K562 (cell line): ENCODE data around the gene NMB. TPM values are rescaled to one million over a fixed set of nuclear protein-coding genes. Genes with fewer than 3 reads are reported as not detected.

Experiments used
- ATF4 ChIP-seq: fragments of 450-650 bp; formaldehyde crosslinking; IDR thresholded peaks from 2 replicates; pipeline ENCODE4 v1.4.0; 2022; ENCODE audit warnings: mild to moderate bottlenecking, moderate library complexity
- CBFA2T3 ChIP-seq: fragments of 450-650 bp; IDR thresholded peaks from 2 replicates; pipeline ENCODE4 v1.6.1; 2017
- CREB3L1 ChIP-seq: fragments of 450-650 bp; IDR thresholded peaks from 2 replicates; pipeline ENCODE4 v1.6.1; 2014; ENCODE audit warnings: low read depth, mild to moderate bottlenecking, moderate library complexity, borderline replicate concordance
- CTCF ChIP-seq, 3 experiments: IDR thresholded peaks in 2 of 3; conservative IDR thresholded peaks in 1 of 3; 2 replicates each; pipeline ENCODE4 v1.5.1; 2011 to 2012; ENCODE audit warnings: low read length in 3 of 3, mild to moderate bottlenecking in 3 of 3, control low read depth in 2 of 3, improper control_type of control experiment in 1 of 3, inconsistent platforms in 1 of 3, low read depth in 1 of 3, mixed read lengths in 1 of 3, moderate library complexity in 1 of 3; ENCODE audit not compliant: insufficient read depth in 2 of 3
- E2F1 ChIP-seq: sonication (generic); formaldehyde crosslinking; IDR thresholded peaks from 2 replicates; pipeline ENCODE4 v1.8.1; 2023; ENCODE audit warnings: mild to moderate bottlenecking, missing genetic modification reagents, moderate library complexity
- HMGXB4 ChIP-seq: sonication (generic); formaldehyde crosslinking; IDR thresholded peaks from 2 replicates; pipeline ENCODE4 v1.8.1; 2023; ENCODE audit warnings: mild to moderate bottlenecking, missing genetic modification reagents
- HNRNPK ChIP-seq: fragments of 200-400 bp; formaldehyde crosslinking; IDR thresholded peaks from one replicate; pipeline ENCODE4 v1.6.1; 2018; ENCODE audit warnings: mild to moderate bottlenecking, low read depth, low read length; ENCODE audit not compliant: poor library complexity, severe bottlenecking
- JUND ChIP-seq, 2 experiments: IDR thresholded peaks; 2 replicates in 1 of 2; 3 replicates in 1 of 2; pipeline ENCODE4 v1.6.1; 2011; ENCODE audit warnings: borderline replicate concordance in 2 of 2, low read depth in 2 of 2, low read length in 2 of 2, improper control_type of control experiment in 1 of 2, missing biosample characterization in 1 of 2, missing genetic modification characterization in 1 of 2, missing genetic modification reagents in 1 of 2
- MCM2 ChIP-seq: fragments of 450-650 bp; IDR thresholded peaks from 2 replicates; pipeline ENCODE4 v1.6.1; 2017; ENCODE audit warnings: low read depth, mild to moderate bottlenecking
- NCOA6 ChIP-seq: fragments of 450-650 bp; IDR thresholded peaks from 2 replicates; pipeline ENCODE4 v1.6.1; 2017; ENCODE audit warnings: mild to moderate bottlenecking
- NCOR1 ChIP-seq: fragments of 450-650 bp; IDR thresholded peaks from 2 replicates; pipeline ENCODE4 v1.6.1; 2016; ENCODE audit warnings: mild to moderate bottlenecking, moderate library complexity
- NEUROD1 ChIP-seq: fragments of 150-350 bp; IDR thresholded peaks from 2 replicates; pipeline ENCODE4 v1.6.1; 2014; ENCODE audit warnings: borderline replicate concordance, low read length, low read depth; ENCODE audit not compliant: partially characterized antibody
- RUNX1 ChIP-seq: sonication (generic); IDR thresholded peaks from 2 replicates; pipeline ENCODE4 v1.6.1; 2016; ENCODE audit warnings: antibody characterized with exemption, low read depth
- SMARCA4 ChIP-seq: fragments of 450-650 bp; IDR thresholded peaks from 2 replicates; pipeline ENCODE4 v1.6.1; 2016
- SNRNP70 ChIP-seq: fragments of 200-400 bp; formaldehyde crosslinking; optimal IDR thresholded peaks from 2 replicates; pipeline ENCODE3; 2017; ENCODE audit warnings: low read depth, low read length
- SP2 ChIP-seq: IDR thresholded peaks from 2 replicates; pipeline ENCODE4 v1.6.1; 2011; ENCODE audit warnings: mild to moderate bottlenecking, low read depth, low read length, moderate library complexity; ENCODE audit not compliant: poor library complexity, severe bottlenecking; ENCODE audit errors: extremely low read depth
- TCF3 ChIP-seq: sonication (generic); formaldehyde crosslinking; IDR thresholded peaks from 2 replicates; pipeline ENCODE4 v1.4.0; 2020; ENCODE audit warnings: mild to moderate bottlenecking, missing genetic modification reagents
- ZEB2 ChIP-seq: fragments of 450-650 bp; IDR thresholded peaks from 2 replicates; pipeline ENCODE4 v1.6.1; 2016
- ZNF217 ChIP-seq: sonication (generic); formaldehyde crosslinking; IDR thresholded peaks from 2 replicates; pipeline ENCODE4 v1.8.0; 2022; ENCODE audit warnings: mild to moderate bottlenecking, missing genetic modification reagents
- ZNF511 ChIP-seq: sonication (generic); formaldehyde crosslinking; IDR thresholded peaks from 2 replicates; pipeline ENCODE4 v1.8.0; 2022; ENCODE audit warnings: mild to moderate bottlenecking, missing genetic modification reagents
- ZNF76 ChIP-seq: fragments of 250-450 bp; sonication (Bioruptor Pico); IDR thresholded peaks from 2 replicates; pipeline ENCODE4 v1.4.0; 2020; ENCODE audit warnings: mild to moderate bottlenecking, moderate library complexity, borderline replicate concordance
- polyA plus RNA-seq, 8 experiments: library from polyadenylated mRNA; depleted of rRNA in 4 of 8; stranded (reverse) in 5 of 8; unstranded in 3 of 8; fragments of >200 nt; fragmentation: Nextera tagmentation in 2 of 8; fragmentation: Illumina TruSeq in 1 of 8; extraction: Ambion mirVana in 2 of 8; extraction: Trizol in 1 of 8; gene quantifications; 2 replicates each; pipeline versions ENCODE4 v1.2.1 to v1.2.3, GENCODE V29; 2011 to 2014; ENCODE audit warnings: inconsistent platforms in 1 of 8, missing spikeins in 1 of 8
- total RNA-seq, 7 experiments: library from RNA; depleted of rRNA in 6 of 7; stranded (reverse); fragments of >200 nt in 6 of 7; fragmentation: Illumina TruSeq in 2 of 7; extraction: Trizol in 2 of 7; gene quantifications; 2 replicates each; pipeline versions ENCODE4 v1.2.1 to v1.2.3, GENCODE V29; 2011 to 2021; ENCODE audit warnings: low replicate concordance in 1 of 7

NMB gene
- total and polyA plus RNA-seq, 9 of the 15 experiments (the other 6 are each of a cell fraction or from before 2014, with no cell fraction given), result 0.06 to 0.16 (median 0.09) TPM; not detected in 5

- no peak for TF ChIP-seq ZNF511 (CRISPR knock-in tag)
- TF ChIP-seq SMARCA4, result peak; percentile 49; the same call in 1 of the 2 replicates
- TF ChIP-seq NCOR1, result peak; percentile 58; the same call in 1 of the 2 replicates
- TF ChIP-seq NCOA6, result no peak
- peak; percentile 80 for TF ChIP-seq TCF3 (CRISPR knock-in tag)
- TF ChIP-seq SP2, result no peak
- no peak for TF ChIP-seq ZNF76 (CRISPR knock-in tag)
- no peak for TF ChIP-seq NEUROD1
- TF ChIP-seq SNRNP70, result no peak
- TF ChIP-seq CREB3L1, result no peak
- no peak for TF ChIP-seq MCM2
- no peak for TF ChIP-seq CTCF (IDR thresholded peaks at IDR 0.05 in 2 of 3, conservative IDR thresholded peaks at IDR 0.05 in 1 of 3; ENCODE audit: insufficient read depth in 2 of 3, low read depth in 1 of 3, low read length in 3 of 3)
- peak; percentile 82 for TF ChIP-seq CBFA2T3
- TF ChIP-seq JUND (IDR thresholded peaks at IDR 0.05; ENCODE audit: borderline replicate concordance, low read depth, low read length), result peak; percentile 79
- TF ChIP-seq JUND (tag; IDR thresholded peaks at IDR 0.05; ENCODE audit: borderline replicate concordance, low read depth, low read length), result peak; percentile 75; the same call in 1 of the 3 replicates
- no peak for TF ChIP-seq ZNF217 (CRISPR knock-in tag)
- no peak for TF ChIP-seq E2F1
- no peak for TF ChIP-seq ATF4
- peak; percentile 52; the same call in 1 of the 2 replicates for TF ChIP-seq ZEB2
- no peak for TF ChIP-seq HNRNPK
- TF ChIP-seq RUNX1, result no peak
- no peak for TF ChIP-seq HMGXB4 (CRISPR knock-in tag)
Measured at GRCh38 chr15:84647726-84648125, 10.3 kb downstream of the NMB start (continued).
